Activated T-cell treated with anti-CD3 and anti-CD28 coated beads, Interleukin-2, amount 50 U/mL, for 48 hours (primary cell): Measurements from ENCODE around the gene CEP126.
"Not testable (repeated sequence)": the region's sequence is repeated elsewhere in the genome, so short reads cannot be mapped to it uniquely, and the experiment has no call there.

Experiments used
- DNase-seq, 2 experiments: peaks; one replicate each; pipeline ENCODE4 v3.0.0-alpha.2; 2020

CEP126 gene

GRCh38 chr11:101940901-101941520 lies 26.2 kb downstream of the CEP126 start:
- DNase-seq = no peak

DNA sequence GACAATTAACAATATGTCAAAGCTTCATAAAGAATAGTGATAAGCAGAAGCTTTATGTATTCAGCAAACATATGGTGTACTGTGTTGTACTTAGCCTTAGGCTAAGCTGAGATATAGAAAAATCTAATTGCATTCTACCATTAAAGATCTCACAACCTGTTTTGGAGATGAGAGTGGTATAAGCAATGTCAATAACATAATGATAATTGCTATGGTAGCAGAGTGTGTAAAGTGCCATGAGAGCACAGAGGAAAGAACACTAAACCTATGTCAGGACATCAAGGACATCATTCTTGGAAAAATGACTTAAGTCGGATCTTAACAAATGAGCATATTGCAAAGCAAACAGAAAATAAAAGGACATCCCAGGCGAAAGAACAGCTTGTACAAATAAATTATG lies 30.1 kb downstream of the CEP126 start:
- no peak for DNase-seq

GRCh38 chr11:101945448-101945847 lies 30.6 kb downstream of the CEP126 start:
- no peak for DNase-seq

DNA sequence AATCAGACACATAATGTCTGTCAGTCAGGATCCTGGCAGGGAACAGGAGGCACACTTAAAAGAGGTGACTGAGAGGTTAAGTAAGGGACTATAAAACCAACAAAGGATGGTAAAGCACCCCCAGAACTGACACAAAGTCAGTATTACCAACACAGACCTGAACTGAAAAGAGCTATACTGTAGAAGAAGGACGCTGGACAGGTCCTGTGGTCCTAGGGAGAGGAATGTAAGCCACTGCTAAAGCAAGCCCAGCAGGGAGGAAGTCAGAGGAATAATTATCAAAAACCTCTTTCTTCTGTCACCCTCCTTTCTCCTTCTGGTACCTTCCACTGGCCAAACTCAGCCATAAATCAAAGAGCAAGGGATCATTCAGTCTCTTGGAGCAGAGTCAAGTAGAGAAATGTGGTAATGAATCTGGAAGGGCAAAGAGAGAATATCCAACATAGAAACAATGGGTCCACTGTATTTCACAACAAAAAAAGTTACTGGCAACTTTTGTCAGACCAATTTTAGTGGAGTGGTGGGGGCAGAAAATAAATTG lies 34.9 kb downstream of the CEP126 start:
- no peak for DNase-seq

DNA sequence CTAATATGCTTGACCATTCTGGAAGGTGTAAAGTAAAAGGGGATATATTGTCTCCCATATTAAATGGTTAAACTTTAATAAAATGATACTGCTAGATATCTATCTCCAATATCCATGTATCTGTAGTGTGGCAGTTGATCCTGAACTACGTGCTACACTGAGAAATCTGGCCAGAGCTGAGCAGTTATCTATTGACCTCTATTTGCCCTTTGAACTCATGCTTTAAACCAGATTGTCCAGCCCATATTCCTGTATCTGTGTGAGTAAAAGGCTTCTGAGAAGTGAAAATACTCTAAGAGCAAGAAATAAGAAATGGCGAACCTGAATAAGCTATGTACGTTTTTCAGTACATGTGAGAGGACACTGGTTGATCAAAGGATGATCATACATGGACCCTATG lies 40.5 kb downstream of the CEP126 start:
- no peak for DNase-seq

DNA sequence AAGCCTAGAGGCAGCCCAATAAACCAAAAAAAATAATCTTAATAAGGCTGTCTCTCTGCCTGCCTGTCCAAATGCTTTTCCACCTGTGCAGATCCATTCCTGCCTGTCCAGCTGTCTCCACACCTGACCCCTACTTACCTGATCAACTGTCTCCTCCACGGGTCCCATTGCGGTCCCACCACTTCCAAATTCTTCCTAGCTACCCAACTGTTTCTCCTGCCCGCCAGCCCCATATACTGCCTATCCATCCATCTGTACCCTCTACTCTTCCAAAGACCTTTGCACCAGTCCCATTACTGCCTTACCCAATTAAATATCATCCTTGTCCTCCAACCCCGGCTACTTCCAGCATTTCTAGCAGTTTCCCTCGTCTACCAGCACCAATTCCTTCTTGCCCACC lies 40.9 kb downstream of the CEP126 start:
- no peak for DNase-seq

DNA sequence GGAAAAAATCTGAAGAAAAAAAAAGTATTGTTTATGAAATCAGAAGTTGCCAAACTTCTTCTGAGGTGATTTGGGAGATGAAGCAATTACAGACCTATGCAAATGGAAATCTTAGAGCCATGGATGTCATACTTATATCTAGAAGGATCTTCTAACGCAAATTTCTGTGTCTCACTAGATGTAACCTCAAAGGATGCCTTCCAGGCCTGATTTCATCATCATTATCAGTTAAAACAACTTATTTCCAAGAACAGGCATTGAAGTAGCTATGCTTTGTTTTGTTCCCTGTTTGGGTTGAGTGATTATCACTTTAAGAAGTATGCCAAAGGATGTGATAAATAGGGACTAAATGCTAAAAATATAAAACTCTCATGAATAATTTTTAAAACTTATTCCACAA lies 45.4 kb downstream of the CEP126 start:
- no peak for DNase-seq

GRCh38 chr11:101964200-101964599 lies 49.4 kb downstream of the CEP126 start:
- not testable (repeated sequence) for DNase-seq

GRCh38 chr11:101974255-101974654 lies 59.4 kb downstream of the CEP126 start:
- DNase-seq = no peak

GRCh38 chr11:101974771-101975170 lies 60.0 kb downstream of the CEP126 start:
- no peak for DNase-seq

- DNase-seq = no peak
These were observed 60.9 kb downstream of the CEP126 start for GRCh38 chr11:101975734-101976133.

DNA sequence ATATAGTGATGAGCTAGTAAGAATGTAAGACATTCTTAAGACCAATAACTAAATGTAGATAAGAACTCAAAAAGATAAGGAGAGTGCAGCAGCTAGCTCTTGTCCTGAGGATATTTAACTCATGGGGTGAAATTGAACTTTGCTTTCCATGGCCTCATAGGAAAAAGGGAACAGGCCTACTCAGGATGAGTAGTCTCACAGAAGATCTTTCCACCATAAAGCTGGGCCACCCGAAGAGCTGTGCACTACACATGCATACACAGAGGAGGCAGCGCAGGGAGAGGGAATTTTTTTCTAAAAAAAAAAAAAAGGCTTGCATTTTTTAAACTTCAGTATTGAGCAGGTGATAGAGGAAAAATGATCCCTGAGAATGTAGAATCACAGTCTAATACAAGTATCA lies 72.6 kb downstream of the CEP126 start:
- no peak for DNase-seq

- DNase-seq = no peak
These were observed 78.4 kb downstream of the CEP126 start for GRCh38 chr11:101993172-101993571.

GRCh38 chr11:101994052-101994469 lies 79.3 kb downstream of the CEP126 start:
- DNase-seq = not testable (repeated sequence)

DNA sequence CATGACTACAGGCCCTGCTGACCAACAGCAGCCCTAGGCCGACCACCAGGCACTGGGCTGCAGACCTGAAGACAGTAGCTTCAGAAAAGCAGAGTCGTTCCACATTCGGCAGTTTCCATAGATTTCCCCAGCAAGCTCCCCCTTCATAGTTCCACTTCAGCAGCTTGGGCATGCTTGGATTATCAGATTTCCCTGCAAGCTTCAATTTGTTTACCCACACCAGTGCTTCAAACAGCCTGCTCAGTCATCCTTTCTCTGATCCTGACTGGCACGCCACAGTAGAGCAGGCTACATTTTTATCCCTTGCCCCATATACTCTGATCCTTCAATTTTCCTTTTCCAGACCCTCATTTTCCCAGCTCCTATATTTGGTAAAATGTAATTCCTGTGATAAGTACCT lies 81.3 kb downstream of the CEP126 start:
- no peak for DNase-seq

DNA sequence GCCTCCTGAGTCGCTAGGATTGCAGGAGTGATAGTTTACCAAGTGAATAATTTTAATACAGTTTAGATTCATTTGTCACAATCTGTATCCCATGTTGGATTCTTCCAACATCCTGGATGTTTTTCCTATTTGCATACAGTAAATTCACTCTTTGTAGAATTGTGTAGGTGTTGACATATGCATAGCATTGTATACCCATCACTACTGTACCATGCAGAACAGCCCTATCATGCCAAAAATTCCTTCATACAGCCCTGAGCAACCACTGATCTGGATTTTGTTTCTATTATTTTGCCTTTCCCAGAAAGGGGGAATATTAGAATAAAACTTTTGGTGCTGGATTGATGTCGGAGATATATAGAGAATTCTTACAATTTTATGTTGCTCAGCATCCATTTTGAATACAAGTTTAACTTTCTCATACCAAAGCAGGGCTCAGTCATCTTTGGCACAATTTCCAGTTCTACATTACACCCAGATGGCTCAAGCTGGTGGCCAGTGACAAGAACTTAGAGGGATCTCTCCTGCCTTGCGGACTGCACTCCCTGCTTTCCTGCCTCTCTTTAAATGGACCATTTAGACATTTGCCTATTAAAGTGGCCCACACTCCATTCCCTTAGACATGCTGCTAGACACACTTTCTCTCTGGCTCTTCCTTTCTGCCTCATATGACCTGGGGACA lies 87.0 kb downstream of the CEP126 start:
- DNase-seq = no peak

DNA sequence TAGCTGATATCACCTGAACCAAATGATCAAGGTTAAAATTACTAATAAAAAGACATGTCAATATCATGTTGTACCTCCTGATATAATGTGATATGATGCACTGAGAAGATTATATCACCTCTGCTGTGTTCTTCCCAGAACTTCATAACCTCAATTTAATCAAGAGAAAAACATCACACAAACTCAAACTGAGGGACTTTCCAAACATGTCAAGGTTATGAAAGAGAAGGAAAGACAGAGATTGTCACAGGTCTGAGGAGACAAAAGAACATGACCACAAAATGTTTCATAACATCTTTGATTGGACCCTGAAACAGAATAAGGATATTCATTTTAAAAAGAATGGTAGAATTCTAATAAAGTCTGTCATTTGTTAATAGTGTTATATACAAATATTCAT lies 89.4 kb downstream of the CEP126 start:
- DNase-seq = no peak

- no peak for DNase-seq
These were observed 90.5 kb downstream of the CEP126 start for GRCh38 chr11:102005306-102005705.

DNA sequence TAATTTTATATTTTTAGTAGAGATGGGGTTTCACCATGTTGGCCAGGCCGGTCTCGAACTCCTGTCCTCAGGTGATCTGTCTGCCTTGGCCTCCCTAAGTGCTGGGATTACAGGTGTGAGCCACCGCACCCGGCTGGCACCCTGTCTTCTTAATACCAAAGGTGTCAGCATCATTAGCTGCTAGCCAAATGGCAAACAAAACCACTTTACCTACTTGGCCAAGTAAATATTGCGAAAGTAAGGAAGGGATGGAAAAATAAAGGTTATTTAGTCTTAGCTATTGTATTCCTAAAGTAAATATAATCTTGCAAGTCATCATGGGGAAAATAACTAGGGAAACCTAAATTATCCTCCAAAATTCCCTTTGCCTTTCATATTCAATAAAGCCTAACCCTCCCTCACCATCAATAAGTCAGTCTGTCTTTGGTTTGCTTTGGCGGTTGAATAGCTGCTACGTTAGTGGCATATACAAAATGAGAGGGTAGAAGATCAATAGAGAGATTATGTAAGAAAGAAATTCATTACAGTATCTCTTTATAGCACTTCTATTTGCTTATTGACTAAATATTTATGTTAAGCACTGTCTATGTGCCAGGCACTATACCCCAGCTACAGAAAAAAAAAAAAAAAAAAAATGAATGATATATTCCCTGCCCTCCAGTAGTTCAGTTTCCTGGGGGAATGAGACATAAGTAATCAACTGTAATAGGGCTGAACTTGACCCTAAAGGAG lies 92.2 kb downstream of the CEP126 start:
- DNase-seq = no peak

DNA sequence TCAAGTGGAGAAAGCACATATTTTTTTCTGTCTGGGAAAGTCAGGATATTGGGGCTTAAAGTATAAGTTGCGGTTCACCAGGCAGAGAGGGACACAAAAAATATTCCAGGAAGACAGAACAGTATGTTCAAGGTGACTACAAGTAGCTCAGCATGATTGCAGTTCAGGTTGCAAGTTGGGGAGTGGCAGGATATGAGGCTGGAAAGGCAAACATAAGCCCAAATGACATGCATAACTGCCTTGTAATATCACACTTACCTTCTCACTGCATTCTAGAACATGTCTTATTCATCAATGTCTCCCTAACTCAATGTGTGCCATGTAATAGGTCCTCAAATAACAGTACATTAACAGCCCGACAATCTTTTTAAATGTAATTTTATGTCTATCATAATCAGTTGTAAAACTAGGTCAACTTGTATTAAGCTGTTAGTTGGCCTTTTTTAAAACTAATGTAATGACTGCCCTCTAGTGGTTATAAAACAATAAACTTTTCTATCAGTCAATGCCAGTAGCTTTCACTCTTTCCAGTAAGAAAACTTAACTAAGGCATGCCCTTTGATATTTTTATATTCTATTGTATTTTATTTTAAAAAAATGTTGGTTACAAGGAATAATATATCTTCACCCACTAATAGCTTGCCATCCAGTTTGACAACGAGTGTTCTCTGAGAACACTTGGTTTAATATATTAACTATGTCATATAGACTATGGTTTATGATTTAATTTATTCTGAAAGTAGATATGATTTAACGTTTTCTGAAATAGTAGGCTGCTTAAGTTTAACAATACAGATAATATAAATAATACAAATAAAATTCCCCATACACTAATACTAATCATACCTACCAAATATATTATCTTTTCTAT lies 93.0 kb downstream of the CEP126 start:
- no peak for DNase-seq

DNA sequence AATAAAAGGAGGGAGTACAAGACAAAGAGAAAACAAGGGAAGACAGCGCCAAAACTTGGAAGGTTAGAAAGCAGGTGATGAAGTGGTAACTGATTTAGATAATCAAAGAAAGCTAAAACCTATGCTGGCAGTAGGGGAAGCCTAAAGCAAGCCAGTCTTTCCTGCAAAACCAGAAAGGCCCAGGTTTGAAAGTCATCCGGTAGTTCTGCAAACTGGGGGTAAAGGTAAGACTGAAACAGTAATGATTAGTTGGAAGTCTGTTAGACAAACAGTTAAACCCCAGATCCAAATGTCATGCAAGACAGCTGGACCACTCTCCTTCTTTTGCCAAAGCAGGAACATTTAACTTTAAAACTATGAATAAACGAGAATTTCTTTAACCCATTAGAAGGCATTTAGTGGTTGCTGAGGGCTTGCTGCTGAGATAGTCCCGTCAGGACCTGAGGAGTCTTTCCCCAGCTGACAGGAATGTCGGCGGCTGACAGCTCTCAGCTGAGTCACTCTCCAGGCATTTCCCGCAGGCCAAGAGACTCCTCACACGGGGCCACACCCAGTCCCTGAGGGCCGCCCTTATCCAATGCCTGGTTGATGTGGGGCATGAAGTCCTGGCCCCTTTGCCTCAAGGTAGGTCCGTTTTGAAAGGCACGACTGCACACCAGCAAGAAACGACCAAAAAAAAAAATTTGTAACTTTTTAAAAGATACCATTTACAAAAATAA lies 96.1 kb downstream of the CEP126 start:
- no peak for DNase-seq

DNA sequence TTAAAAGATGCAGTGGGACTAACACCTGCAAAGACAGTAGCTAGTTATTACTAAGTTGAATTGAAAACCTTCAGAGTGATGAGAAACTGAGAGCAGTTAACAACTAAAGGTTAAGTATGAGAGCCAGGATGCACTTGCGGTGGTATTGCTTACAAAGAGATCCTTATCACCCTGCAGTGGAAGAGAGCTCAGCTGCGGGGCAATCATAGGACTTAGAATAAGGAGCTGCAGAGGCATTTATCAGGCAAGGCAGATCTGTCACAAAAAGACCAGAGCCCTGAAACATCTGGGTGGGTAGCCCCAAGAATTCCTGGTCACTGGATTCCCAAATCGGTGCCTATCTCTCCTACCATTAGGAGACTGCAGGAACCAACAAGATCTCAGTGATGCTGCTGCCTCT lies 98.1 kb downstream of the CEP126 start:
- DNase-seq = no peak
